Uterus (tissue), 2 donors: Measurements from ENCODE around the gene TGFBR1.

Experiments
- POLR2A ChIP-seq, 2 donors: fragments of 450-650 bp; IDR thresholded peaks; one replicate each; pipeline ENCODE4 v1.6.1; 2016; ENCODE audit warnings: antibody characterized with exemption in 2 of 2, mild to moderate bottlenecking in 1 of 2, moderate library complexity in 1 of 2
- TF ChIP-seq, protein P1 (sequence below), 4 experiments: fragments of 200-600 bp in 2 of 4; fragments of 450-650 bp in 2 of 4; sonication (generic) in 2 of 4; IDR thresholded peaks; one replicate each; pipeline ENCODE4 v1.5.1; 2016 to 2019; ENCODE audit warnings: antibody characterized with exemption in 4 of 4, mild to moderate bottlenecking in 2 of 4, moderate library complexity in 1 of 4

DNA sequence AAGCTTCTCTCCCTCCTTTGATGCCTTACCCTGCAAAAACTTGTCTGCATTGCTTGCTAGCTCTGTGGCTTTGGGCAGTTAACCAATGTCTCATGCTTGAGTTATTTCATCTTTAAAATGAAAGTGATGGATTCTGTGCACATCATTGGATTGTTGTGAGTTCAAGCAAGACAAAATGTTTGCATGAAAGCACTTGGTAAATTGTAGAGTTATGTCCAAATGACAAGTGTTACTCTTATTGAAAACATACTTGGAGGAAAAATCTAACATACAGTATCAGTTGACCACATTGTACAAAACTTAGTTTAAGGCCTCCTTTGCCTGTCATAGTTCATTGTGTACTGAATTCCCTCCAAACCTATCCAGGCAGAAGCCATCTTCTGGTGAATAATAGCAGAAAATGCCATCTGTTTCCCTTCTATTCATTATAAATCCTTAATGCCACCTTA is 30.0 kb downstream of the TGFBR1 start:
- TF ChIP-seq, protein P1, sequence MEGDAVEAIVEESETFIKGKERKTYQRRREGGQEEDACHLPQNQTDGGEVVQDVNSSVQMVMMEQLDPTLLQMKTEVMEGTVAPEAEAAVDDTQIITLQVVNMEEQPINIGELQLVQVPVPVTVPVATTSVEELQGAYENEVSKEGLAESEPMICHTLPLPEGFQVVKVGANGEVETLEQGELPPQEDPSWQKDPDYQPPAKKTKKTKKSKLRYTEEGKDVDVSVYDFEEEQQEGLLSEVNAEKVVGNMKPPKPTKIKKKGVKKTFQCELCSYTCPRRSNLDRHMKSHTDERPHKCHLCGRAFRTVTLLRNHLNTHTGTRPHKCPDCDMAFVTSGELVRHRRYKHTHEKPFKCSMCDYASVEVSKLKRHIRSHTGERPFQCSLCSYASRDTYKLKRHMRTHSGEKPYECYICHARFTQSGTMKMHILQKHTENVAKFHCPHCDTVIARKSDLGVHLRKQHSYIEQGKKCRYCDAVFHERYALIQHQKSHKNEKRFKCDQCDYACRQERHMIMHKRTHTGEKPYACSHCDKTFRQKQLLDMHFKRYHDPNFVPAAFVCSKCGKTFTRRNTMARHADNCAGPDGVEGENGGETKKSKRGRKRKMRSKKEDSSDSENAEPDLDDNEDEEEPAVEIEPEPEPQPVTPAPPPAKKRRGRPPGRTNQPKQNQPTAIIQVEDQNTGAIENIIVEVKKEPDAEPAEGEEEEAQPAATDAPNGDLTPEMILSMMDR (IDR thresholded peaks at IDR 0.05): no peak
- TF ChIP-seq POLR2A (IDR thresholded peaks at IDR 0.05): no peak
